PC-3 (cell line): ENCODE measurements around the gene TRIM65.

Experiments
- CTCF ChIP-seq: fragments of 300-600 bp; sonication (generic); conservative IDR thresholded peaks from 2 replicates; pipeline ENCODE4 v1.5.1; 2017; ENCODE audit warnings: antibody characterized with exemption, low read depth, mild to moderate bottlenecking, low read length
- EZH2 ChIP-seq: fragments of 300-600 bp; sonication (generic); IDR thresholded peaks from one replicate; pipeline ENCODE4 v1.6.1; 2017; ENCODE audit warnings: antibody characterized with exemption, mild to moderate bottlenecking, low read length; ENCODE audit not compliant: unreplicated experiment
- EZH2phosphoT487 ChIP-seq: fragments of 300-600 bp; sonication (generic); IDR thresholded peaks from 2 replicates; pipeline ENCODE4 v1.6.1; 2018; ENCODE audit warnings: mild to moderate bottlenecking, antibody characterized with exemption, low read length, borderline replicate concordance

GRCh38 chr17:75839942-75840798 lies 56.6 kb downstream of the TRIM65 start:
- TF ChIP-seq CTCF (no peak), EZH2phosphoT487 (no peak), EZH2 (no peak)
